ENCODE data around the gene PPIL1. TPM values are rescaled to one million over a fixed set of nuclear protein-coding genes. Genes with fewer than 3 reads are reported as not detected.

PPIL1 gene
- total RNA-seq, 2 experiments from 2014 or later: 34.5 to 35.6 TPM

DNA sequence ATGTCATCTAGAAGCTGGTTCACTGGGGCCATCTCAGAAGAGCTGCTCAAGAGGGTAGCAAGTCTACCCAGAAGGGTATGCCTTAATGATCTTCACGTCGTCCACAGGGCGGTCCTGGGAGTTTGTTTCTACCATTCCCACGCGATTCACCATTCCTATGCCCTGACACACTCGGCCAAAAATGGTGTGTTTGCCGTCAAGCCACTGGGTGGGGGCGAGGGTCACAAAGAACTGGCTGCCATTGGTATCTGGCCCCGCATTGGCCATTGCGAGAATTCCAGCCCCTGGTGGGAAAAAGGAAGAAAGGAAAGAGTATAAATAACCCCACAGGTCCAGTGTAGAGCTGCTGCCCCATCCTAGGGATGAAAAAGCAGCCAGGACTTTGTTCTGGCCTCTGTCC is 18.9 kb downstream of the PPIL1 start:
- Mint-ChIP-seq H3K4me3 (no peak overlapping the region), H3K36me3 (ENCODE audit: low read depth) (peaks cover 65% of the 10 kb centered on the region), H3K27ac (no peak overlapping the region), H3K4me1 (ENCODE audit: low read depth) (no peaks in the 10 kb centered on the region), H3K27me3 (no peaks in the 10 kb centered on the region), H3K9me3 (peaks cover 2% of the 10 kb centered on the region)
- DNase-seq: no peak
- no peak for ATAC-seq
- TF ChIP-seq, protein P1, sequence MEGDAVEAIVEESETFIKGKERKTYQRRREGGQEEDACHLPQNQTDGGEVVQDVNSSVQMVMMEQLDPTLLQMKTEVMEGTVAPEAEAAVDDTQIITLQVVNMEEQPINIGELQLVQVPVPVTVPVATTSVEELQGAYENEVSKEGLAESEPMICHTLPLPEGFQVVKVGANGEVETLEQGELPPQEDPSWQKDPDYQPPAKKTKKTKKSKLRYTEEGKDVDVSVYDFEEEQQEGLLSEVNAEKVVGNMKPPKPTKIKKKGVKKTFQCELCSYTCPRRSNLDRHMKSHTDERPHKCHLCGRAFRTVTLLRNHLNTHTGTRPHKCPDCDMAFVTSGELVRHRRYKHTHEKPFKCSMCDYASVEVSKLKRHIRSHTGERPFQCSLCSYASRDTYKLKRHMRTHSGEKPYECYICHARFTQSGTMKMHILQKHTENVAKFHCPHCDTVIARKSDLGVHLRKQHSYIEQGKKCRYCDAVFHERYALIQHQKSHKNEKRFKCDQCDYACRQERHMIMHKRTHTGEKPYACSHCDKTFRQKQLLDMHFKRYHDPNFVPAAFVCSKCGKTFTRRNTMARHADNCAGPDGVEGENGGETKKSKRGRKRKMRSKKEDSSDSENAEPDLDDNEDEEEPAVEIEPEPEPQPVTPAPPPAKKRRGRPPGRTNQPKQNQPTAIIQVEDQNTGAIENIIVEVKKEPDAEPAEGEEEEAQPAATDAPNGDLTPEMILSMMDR (IDR thresholded peaks at IDR 0.05): no peak
- intact Hi-C loops (cut with micrococcal nuclease): no loop called here
- ChIA-PET POLR2A (no interaction called here), CTCF (interaction anchor here (1.6 kb wide), 1 partner anchor 96 kb away, joined by 5 read pairs; no protein-coding TSS in a partner anchor)

DNA sequence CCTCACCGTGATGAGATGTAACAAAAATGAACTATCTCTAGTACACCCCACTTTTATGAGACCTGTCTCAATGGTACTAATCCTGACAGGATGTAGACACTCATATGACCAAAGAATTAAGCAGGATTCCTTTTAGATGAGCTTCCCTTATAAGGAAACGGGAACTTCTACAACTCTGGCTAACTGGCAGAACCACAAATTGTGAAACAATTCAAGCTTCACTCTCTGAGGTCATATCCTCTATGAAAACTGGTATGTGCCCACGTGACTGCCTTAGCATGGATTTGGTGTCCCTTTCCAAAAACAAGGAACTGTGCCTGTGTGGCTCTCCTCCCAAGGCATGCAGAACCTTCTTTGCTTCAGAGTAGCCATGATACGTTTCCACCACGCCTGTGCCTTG is 21.3 kb downstream of the PPIL1 start:
- ATAC-seq: no peak
- DNase-seq: no peak
- intact Hi-C loops (cut with micrococcal nuclease): loop anchor here (5.0 kb wide), 1 partner anchor 86 kb away; no protein-coding TSS in a partner anchor
- Mint-ChIP-seq H3K4me1 (ENCODE audit: low read depth) (peaks cover 7% of the 10 kb centered on the region), H3K9me3 (peaks cover 5% of the 10 kb centered on the region), H3K36me3 (ENCODE audit: low read depth) (peaks cover 64% of the 10 kb centered on the region), H3K27ac (no peak overlapping the region), H3K4me3 (no peak overlapping the region), H3K27me3 (no peaks in the 10 kb centered on the region)
- TF ChIP-seq, protein P1 (IDR thresholded peaks at IDR 0.05): no peak
- POLR2A ChIA-PET: interaction anchor here (0.5 to 2.4 kb wide), 4 partner anchors 9 to 341 kb away, joined by 3 to 12 read pairs (median 3); no protein-coding TSS in a partner anchor
- CTCF ChIA-PET: interaction anchor here (1.0 to 7.6 kb wide), 7 partner anchors 11 to 238 kb away, joined by 3 to 97 read pairs (median 20); partner anchors contain the start of genes C6orf89 and PPIL1

DNA sequence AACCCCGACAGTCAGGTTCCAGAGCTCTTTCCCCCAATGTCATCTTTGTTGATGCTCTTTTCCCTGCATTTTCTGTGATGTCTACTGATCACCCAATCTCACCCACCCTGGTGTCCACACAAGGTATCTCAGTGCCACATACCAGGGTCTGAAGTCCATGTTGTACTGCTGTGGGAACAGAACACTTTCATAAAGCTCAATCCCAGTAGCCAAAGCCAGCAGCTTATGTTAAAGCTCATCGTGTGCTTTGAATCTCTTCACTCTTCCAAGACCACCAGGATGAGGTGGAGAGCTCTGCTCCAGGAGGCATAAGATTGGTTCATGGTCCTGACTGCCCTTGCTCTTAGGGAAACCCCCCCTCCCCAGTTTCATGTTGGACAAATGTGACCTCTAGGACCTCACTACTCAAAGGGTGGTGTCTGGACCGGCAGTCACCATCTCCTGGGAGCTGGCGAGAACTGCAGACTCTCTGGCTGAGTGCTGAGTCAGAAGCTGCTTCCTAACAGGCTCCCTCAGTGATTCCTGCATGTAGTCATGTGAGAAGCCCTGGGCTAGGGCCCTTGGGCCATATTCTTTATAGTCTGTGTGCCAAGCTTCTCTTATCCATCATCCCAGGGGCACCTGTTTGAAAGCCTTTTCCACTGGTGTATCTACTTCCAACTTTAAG is 22.0 kb downstream of the PPIL1 start:
- ChIA-PET POLR2A (interaction anchor here (0.6 to 2.4 kb wide), 5 partner anchors 8 to 342 kb away, joined by 3 to 12 read pairs (median 3); partner anchors contain the start of gene MTCH1), CTCF (interaction anchor here (1.0 to 7.6 kb wide), 13 partner anchors 8 to 237 kb away, joined by 3 to 97 read pairs (median 11); partner anchors contain the start of genes C6orf89 and PPIL1)
- Mint-ChIP-seq H3K4me3 (no peak overlapping the region), H3K27me3 (no peaks in the 10 kb centered on the region), H3K36me3 (ENCODE audit: low read depth) (peaks cover 62% of the 10 kb centered on the region), H3K4me1 (ENCODE audit: low read depth) (peaks cover 7% of the 10 kb centered on the region), H3K27ac (no peak overlapping the region), H3K9me3 (peaks cover 5% of the 10 kb centered on the region)
- no peak for ATAC-seq
- intact Hi-C loops (cut with micrococcal nuclease): loop anchor here (5.0 kb wide), 1 partner anchor 85 kb away; no protein-coding TSS in a partner anchor
- TF ChIP-seq, protein P1 (IDR thresholded peaks at IDR 0.05): no peak
- no peak for DNase-seq

DNA sequence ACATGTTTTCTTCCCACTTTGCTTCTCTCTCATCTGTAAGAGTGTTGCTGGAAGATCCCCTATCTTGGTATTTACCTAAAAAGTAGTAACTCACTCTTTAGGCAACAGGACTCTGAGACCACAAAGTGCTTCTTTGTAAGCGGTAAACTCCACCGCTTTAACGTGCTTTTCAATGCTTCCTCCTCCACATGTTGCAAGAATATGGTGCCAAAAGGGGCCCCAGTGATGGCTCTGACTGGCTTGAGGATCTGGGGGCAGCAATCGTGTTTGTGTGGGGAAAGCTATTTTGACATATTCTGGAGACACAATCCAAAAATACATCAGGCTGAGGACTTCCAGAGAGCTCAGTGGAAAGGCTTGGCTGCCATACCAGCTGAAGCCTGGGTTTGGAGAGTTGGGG is 23.0 kb downstream of the PPIL1 start:
- Mint-ChIP-seq H3K36me3 (ENCODE audit: low read depth) (peaks cover 58% of the 10 kb centered on the region), H3K4me1 (ENCODE audit: low read depth) (peaks cover 7% of the 10 kb centered on the region), H3K4me3 (no peak overlapping the region), H3K27ac (no peak overlapping the region), H3K9me3 (peaks cover 5% of the 10 kb centered on the region), H3K27me3 (no peaks in the 10 kb centered on the region)
- ChIA-PET POLR2A (interaction anchor here (0.6 to 3.1 kb wide), 5 partner anchors 9 to 93 kb away, joined by 3 to 13 read pairs (median 4); no protein-coding TSS in a partner anchor), CTCF (interaction anchor here (0.6 to 7.6 kb wide), 26 partner anchors 9 to 236 kb away, joined by 3 to 97 read pairs (median 5); partner anchors contain the start of genes C6orf89 and PPIL1)
- no peak for DNase-seq
- ATAC-seq: no peak
- intact Hi-C loops (cut with micrococcal nuclease): loop anchor here (5.0 kb wide), 1 partner anchor 84 kb away; no protein-coding TSS in a partner anchor
- TF ChIP-seq, protein P1 (IDR thresholded peaks at IDR 0.05): no peak

Measured in activated CD8-positive, alpha-beta T cell treated with anti-CD3 and anti-CD28 coated beads for 36 hours (primary cell).